GM19438 (cell line): ENCODE results near the gene QRFP.

ENCODE experiments used
- ATAC-seq: cut with Tn5 transposase; IDR thresholded peaks from one replicate; pipeline ENCODE4 v1.9.1; 2021; ENCODE audit warnings: low read depth; ENCODE audit not compliant: unreplicated experiment

Gene QRFP

DNA sequence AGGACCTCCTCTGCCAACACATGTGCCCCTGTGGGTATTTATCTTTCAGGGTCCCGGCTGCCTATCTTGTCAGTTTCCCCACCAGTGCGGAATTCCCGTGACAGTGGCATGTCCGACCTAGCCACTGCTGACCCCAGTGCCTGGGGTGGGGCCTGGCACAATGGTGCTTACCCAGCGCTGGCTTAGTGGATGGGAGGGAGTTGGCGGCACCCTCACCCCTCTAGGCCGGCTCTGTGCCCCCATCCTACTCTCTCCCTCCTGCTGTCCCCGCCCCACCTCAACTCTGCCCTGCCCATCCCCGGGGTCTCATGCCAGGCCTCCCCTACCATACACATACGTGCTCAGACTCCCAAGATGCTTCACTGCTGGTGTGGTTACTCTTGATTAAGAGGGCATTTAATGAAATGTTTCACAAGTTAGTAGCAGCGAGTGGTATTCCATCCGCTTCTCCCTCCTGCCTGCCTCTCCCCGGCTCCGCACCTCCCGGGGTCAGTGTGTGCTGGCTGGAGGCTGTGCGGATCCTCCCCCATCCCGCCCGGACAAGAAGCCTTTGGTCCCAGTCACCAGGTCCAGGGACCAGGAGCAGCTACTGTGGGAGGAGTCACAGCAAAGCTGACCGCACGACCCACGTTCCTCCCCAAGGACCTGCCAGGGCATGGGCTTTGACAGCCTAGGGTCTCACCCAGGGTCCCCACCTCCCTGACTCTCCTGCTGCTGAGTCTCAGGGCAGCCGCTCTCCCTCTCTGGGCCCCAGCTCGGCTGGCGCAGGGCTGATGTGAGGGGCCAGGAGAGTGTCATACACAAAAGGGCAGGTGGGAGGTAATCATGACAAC, 9.5 kb upstream of the QRFP start:
- ATAC-seq = no peak

- no peak for ATAC-seq
These were observed 8.7 kb upstream of the QRFP start for GRCh38 chr9:130905125-130905901.

- ATAC-seq = no peak
These were observed 7.7 kb upstream of the QRFP start for GRCh38 chr9:130904070-130905044.

DNA sequence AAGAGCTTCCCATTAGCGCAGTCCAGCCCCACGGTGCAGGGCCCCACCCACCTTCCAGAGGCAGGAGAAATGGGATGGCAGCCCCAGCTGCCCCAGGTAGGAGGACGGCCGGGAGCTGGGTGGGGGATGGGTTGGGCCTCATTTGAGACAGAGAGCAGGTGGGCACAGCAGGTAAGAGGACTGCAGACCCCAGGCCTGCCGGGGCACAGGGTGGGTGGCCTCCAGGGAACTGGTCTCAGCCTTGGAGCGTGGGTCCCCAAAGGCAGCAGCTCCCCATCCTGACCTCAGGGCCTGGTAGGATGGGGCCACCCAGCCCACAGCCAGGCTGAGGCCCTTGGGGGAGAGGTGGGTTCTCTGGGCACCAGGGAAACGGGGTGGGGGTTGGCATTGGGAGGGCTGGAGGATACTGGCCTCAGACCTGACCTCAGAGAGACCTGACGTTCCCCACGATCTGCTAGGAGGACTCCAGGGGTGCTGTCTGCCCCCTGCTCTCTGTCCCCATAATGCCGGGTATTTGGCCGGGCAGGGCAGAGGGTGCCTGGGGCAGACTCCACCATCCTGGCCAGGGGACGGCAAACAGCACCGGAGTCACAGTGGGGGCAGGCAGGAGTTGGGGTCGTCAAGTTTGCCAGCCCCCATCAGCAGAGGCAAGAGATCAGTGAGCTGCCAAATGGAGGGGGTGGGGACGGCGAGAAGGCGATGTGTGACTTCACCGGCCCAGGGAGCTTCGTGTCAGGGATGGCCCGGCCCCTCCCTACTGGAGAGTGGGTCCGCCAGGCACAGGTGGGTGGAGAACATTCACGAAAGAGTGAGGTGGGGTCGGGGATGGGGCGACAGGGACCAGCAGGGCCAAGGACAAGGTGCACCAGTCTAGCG, 6.8 kb upstream of the QRFP start:
- ATAC-seq = no peak

DNA sequence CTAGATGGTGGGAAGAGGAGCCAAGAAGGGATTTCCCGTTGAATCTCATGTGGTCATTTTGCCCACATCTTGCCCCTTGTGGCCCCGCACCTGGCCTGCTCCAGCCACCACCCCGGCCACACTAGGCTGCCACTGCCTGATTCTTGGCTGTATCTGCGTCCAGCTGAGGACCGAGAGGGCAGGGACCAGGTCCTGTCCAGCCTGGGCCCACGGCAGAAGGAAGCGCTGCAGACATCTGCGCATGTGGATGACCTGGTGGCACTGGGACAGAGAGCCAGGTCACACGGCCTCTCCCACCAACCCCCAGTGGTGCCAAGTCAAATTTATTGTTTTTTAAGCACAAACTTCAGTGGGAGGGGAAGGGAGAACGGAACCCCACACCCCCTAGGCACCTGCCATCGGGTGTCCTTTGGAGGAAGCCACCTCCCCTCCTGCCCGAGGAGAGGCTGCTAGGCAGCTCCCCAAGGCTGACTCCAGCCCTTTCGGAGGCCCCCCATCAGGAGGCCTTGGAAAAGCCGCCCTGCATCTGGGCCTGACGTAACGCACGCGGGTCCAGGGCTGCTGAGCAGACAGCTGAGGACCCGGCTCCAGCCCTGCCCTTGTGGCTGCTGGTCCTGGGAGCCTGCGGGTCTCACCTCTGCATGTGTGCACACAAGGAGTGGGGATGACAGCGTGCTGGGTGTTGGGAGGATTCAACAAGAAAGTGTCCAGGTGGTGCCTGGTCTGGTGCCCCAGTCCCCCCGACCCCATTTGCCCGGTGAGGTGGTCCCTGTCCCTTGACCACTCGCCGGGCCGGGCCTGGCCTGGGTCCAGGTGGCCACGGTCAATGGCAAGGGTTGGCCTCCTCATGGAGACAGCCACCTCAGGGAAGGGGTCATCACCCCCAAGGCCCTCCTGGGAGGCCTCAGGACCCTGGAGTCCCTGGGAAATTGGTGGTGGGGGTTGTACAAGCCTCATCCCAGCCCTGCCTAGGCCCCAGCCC, 5.9 kb upstream of the QRFP start:
- ATAC-seq = no peak

- ATAC-seq = no peak
These were observed 5.0 kb upstream of the QRFP start for GRCh38 chr9:130901498-130902203.

GRCh38 chr9:130900701-130901497, 4.3 kb upstream of the QRFP start:
- no peak for ATAC-seq

DNA sequence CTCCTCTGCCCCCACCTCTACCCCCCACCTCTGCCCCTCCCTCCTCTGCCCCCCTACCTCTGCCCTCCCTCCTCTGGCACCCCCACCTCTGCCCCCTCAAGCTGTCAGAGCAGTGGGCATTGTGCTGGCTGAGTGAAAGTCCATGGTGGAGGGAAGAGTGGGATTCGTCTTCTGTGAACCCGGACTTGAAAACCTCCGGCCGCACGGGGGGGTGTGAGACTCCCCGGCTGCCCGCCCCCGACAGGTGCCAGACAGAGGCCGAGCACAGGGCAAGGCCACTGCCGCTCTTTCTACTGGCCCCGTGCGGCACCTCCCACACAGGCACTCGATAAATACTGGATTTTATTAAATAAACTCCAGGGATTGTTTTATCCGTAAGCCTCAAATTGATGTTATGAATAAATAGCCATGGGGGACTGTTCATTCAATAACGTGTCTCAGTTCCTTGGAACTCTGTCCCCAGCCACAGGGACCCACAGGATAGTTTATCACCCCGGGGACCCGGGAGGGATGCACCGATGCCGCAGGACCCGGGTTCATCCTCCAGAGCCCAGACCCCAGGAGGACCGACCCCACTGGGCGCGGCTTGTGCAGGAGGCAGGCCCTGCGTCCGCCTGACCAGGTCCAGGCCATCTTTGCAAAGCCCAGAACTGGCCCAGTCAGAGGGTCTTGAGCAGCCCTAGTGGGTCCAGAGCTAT, 2.6 kb upstream of the QRFP start:
- ATAC-seq = no peak

GRCh38 chr9:130898552-130898852, 1.9 kb upstream of the QRFP start:
- no peak for ATAC-seq

DNA sequence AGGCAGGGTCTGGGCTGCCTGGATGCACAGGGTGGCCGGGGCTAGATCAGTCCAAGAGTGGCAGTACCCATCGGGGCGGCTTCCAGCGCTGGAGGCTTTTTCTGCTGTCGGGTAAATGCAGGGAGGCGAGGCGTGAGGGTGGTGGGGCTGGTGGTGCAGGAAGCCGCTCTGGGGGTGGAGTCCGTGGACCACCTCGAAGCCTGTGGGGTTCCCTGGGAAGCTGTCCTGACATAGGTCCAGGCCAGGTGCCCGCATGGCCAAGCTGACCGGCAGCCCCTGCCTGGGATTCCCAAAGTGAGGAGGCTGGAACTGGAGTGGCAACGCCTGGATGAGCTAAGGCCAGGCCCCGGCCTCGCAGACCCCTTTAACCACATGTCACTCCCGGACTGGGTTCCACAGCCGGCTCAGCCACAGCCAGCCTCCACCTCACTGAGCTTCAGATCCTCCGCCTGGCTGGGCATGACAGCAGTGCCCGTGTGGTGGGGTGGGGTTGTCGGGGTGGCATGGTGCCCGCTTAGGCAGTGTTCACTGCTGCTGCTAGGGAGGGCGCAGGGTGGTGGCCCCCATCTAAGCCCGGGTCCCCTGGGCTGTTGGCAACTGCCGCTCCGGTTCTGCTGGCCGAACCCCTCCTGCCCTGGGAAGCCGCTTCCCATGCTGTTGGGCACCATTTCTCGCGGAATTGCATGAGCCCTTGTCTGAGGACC, 1.4 kb upstream of the QRFP start:
- no peak for ATAC-seq

DNA sequence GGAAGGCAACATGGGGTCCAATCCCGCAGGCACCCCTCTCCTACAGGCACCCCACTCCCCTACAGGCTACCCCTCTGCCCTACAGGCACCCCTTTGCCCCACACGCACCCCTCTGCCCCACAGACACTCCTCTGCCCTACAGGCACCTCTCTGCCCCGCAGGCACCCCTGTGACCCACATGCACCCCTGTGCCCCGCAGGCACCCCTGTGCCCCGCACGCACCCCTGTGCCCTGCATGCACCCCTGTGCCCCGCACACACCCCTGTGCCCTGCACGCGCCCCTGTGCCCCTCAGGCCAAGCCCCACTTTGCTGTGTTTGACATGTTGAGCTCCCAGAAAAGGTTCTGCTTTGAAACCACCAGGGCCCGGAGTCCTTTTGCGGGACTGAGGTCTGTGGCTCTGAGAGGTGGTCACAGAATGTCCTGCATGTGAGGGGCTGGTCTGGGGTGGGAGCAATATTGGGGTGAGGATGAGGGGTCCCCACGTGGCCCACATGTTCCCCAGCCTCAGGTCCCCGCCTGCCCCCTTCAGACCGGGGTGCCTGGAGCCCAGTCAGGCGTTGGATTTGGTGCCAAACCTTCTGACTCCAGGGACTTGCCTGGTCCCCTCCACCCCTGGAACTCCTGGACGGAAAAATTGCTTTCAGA, 616 bp upstream of the QRFP start:
- no peak for ATAC-seq

DNA sequence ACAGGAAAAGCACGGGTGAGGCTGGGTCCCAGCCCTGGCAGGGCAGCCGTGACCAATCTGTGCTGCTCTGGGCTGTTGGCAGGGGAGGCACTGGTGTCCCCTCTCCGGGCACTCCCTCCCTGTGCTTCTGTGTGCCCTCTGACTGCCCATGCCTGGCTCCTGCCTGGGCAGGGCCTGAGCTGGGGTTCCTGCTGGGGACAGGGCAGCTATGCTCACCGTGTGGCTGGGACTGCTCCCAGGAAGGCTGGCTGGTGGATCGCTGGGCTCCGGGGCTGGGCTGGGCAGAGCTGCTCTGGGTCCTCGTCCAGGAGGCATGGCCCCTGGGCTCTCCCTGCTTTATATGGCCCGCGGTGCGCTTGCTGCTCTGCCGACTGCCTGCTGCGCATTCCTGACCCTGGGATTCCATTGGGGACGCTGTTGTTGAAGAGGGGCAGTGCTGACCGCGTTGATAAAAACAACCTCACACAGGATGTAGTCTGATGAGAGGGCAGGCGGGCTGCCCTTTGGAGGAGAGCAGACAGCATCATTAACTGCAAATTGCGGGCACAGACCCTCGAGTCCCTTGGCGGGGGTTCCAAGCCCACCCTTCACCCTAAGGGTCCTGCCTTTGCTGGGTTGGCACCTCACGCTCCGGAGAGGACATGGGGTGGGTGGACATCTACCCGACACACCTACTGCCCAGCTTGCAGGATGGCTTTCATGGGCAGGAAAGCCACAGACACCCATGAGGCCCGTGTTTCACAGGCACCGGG, 955 bp downstream of the QRFP start:
- no peak for ATAC-seq

- no peak for ATAC-seq
These were observed 1.6 kb downstream of the QRFP start for GRCh38 chr9:130895038-130895437.

GRCh38 chr9:130894546-130894945, 2.1 kb downstream of the QRFP start:
- no peak for ATAC-seq
